ENCODE data around the gene ATP8A1.
"Not testable (repeated sequence)": the region's sequence is repeated elsewhere in the genome, so short reads cannot be mapped to it uniquely, and the experiment has no call there.

The ATP8A1 gene

GRCh38 chr4:42513748-42514492, 143.0 kb downstream of the ATP8A1 start:
- DNase-seq (ENCODE audit: low read depth in 2 of 2, low spot score in 1 of 2): no peak

GRCh38 chr4:42512226-42512625, 144.7 kb downstream of the ATP8A1 start:
- no peak for DNase-seq (ENCODE audit: low read depth in 2 of 2, low spot score in 1 of 2)

- no peak for DNase-seq (ENCODE audit: low read depth in 2 of 2, low spot score in 1 of 2)
Observed at GRCh38 chr4:42510225-42510624, 146.7 kb downstream of the ATP8A1 start.

GRCh38 chr4:42501624-42502401, 155.1 kb downstream of the ATP8A1 start:
- DNase-seq (ENCODE audit: low read depth in 2 of 2, low spot score in 1 of 2): no peak

- no peak for DNase-seq (ENCODE audit: low read depth in 2 of 2, low spot score in 1 of 2)
Observed at GRCh38 chr4:42498040-42498439, 158.9 kb downstream of the ATP8A1 start.

GRCh38 chr4:42497142-42497910, 159.6 kb downstream of the ATP8A1 start:
- no peak for DNase-seq (ENCODE audit: low read depth in 2 of 2, low spot score in 1 of 2)

- no peak for DNase-seq (ENCODE audit: low read depth in 2 of 2, low spot score in 1 of 2)
Observed at GRCh38 chr4:42492962-42493361, 163.9 kb downstream of the ATP8A1 start.

GRCh38 chr4:42490015-42490414, 166.9 kb downstream of the ATP8A1 start:
- DNase-seq (ENCODE audit: low read depth in 2 of 2, low spot score in 1 of 2): no peak

- DNase-seq (ENCODE audit: low read depth in 2 of 2, low spot score in 1 of 2): no peak
Observed at GRCh38 chr4:42489095-42489494, 167.8 kb downstream of the ATP8A1 start.

GRCh38 chr4:42488554-42488953, 168.4 kb downstream of the ATP8A1 start:
- DNase-seq (ENCODE audit: low read depth in 2 of 2, low spot score in 1 of 2): no peak

- no peak for DNase-seq (ENCODE audit: low read depth in 2 of 2, low spot score in 1 of 2)
Observed at GRCh38 chr4:42488114-42488513, 168.8 kb downstream of the ATP8A1 start.

- DNase-seq (ENCODE audit: low read depth in 2 of 2, low spot score in 1 of 2): no peak
Observed at GRCh38 chr4:42487230-42487629, 169.7 kb downstream of the ATP8A1 start.

GRCh38 chr4:42486156-42486555, 170.7 kb downstream of the ATP8A1 start:
- DNase-seq (ENCODE audit: low read depth in 2 of 2, low spot score in 1 of 2): not testable (repeated sequence)

- DNase-seq (ENCODE audit: low read depth in 2 of 2, low spot score in 1 of 2): no peak
Observed at GRCh38 chr4:42484630-42485029, 172.3 kb downstream of the ATP8A1 start.

GRCh38 chr4:42483426-42484379, 173.2 kb downstream of the ATP8A1 start:
- DNase-seq (ENCODE audit: low read depth in 2 of 2, low spot score in 1 of 2): no peak

GRCh38 chr4:42482516-42483327, 174.2 kb downstream of the ATP8A1 start:
- no peak for DNase-seq (ENCODE audit: low read depth in 2 of 2, low spot score in 1 of 2)

GRCh38 chr4:42480717-42481116, 176.2 kb downstream of the ATP8A1 start:
- no peak for DNase-seq (ENCODE audit: low read depth in 2 of 2, low spot score in 1 of 2)

GRCh38 chr4:42480281-42480680, 176.6 kb downstream of the ATP8A1 start:
- DNase-seq (ENCODE audit: low read depth in 2 of 2, low spot score in 1 of 2): no peak

GRCh38 chr4:42478946-42479345, 178.0 kb downstream of the ATP8A1 start:
- DNase-seq (ENCODE audit: low read depth in 2 of 2, low spot score in 1 of 2): no peak

GRCh38 chr4:42478509-42478908, 178.4 kb downstream of the ATP8A1 start:
- DNase-seq (ENCODE audit: low read depth in 2 of 2, low spot score in 1 of 2): no peak
